Endothelial cell of umbilical vein (primary cell): ENCODE results near the gene PALD1. TPM values are rescaled to one million over a fixed set of nuclear protein-coding genes. Genes with fewer than 3 reads are reported as not detected.

ENCODE experiments used
- BruUV-seq: library from RNA; stranded (reverse); fragments of 400-500 nt; replicated peaks from 2 replicates; lab custom pipeline; 2021; lab: Mats Ljungman, UMichigan
- CTCF ChIA-PET: fragments of 300-600, 350-600 bp; sonication (Branson Sonifier 250); formaldehyde crosslinking; loops from one replicate; lab custom pipeline; 2021; ENCODE audit warnings: antibody characterized with exemption, inconsistent platforms; lab: Charles Lee
- POLR2A ChIA-PET: fragments of 300-600, 350-600 bp; sonication (Branson Sonifier 250); formaldehyde crosslinking; loops from one replicate; lab custom pipeline; 2021; ENCODE audit warnings: antibody characterized with exemption, inconsistent platforms; lab: Charles Lee
- DNase-seq: peaks from one replicate; pipeline ENCODE4 v3.0.0-alpha.2; 2011; ENCODE audit warnings: low read depth, low spot score
- FAIRE-seq: peaks from 2 replicates; lab custom pipeline; 2011; peaks lifted over from hg19 to GRCh38; lab: Jason Lieb, UNC
- H2AFZ ChIP-seq: 2 replicates; pipeline ENCODE4 v1.6.0; 2012; ENCODE audit warnings: low read depth, low read length, control low read depth, inconsistent platforms
- H3K27ac ChIP-seq: 2 replicates; pipeline ENCODE4 v1.5.1; 2011; ENCODE audit warnings: low read depth, mild to moderate bottlenecking, control low read depth, low read length, moderate library complexity; ENCODE audit not compliant: insufficient read depth
- H3K27me3 ChIP-seq, 2 experiments: 2 replicates each; pipeline versions ENCODE4 v1.6.0 to v1.6.1; 2011; ENCODE audit warnings: low read length in 2 of 2, mixed read lengths in 1 of 2; ENCODE audit not compliant: control insufficient read depth in 2 of 2, insufficient read depth in 2 of 2
- H3K36me3 ChIP-seq, 2 experiments: 2 replicates in 1 of 2; 3 replicates in 1 of 2; pipeline ENCODE4 v1.5.1; 2011; ENCODE audit warnings: low read length in 2 of 2, mild to moderate bottlenecking in 1 of 2, moderate library complexity in 1 of 2; ENCODE audit not compliant: control insufficient read depth in 2 of 2, insufficient read depth in 2 of 2; ENCODE audit errors: extremely low read depth in 1 of 2
- H3K4me1 ChIP-seq: 3 replicates; pipeline ENCODE4 v1.5.1; 2011; ENCODE audit warnings: mild to moderate bottlenecking, low read length; ENCODE audit not compliant: control insufficient read depth, insufficient read depth; ENCODE audit errors: extremely low read depth
- H3K4me2 ChIP-seq: 2 replicates; pipeline ENCODE4 v1.6.1; 2011; ENCODE audit warnings: low read length, control low read depth, mixed read lengths; ENCODE audit not compliant: insufficient read depth
- H3K4me3 ChIP-seq, 3 experiments: fragments of 200-600 bp in 1 of 3; sonication (generic), shearing (Covaris generic) in 1 of 3; replicated peaks in 1 of 3; 2 replicates each; pipeline ENCODE4 v1.5.1; 2011 to 2016; ENCODE audit warnings: control low read depth in 3 of 3, low read length in 3 of 3, mild to moderate bottlenecking in 2 of 3, inconsistent platforms in 1 of 3, low read depth in 1 of 3, moderate library complexity in 1 of 3; ENCODE audit not compliant: insufficient read depth in 1 of 3
- H3K79me2 ChIP-seq: 2 replicates; pipeline ENCODE4 v1.6.0; 2012; ENCODE audit warnings: low read length, inconsistent platforms; ENCODE audit not compliant: control insufficient read depth, insufficient read depth
- H3K9ac ChIP-seq: replicated peaks from 2 replicates; pipeline ENCODE3; 2011; ENCODE audit warnings: low read length, control low read depth; ENCODE audit not compliant: insufficient read depth; ENCODE audit errors: extremely low read depth
- H3K9me1 ChIP-seq: replicated peaks from 3 replicates; pipeline ENCODE4 v1.6.0; 2011; ENCODE audit warnings: mild to moderate bottlenecking, low read length; ENCODE audit not compliant: control insufficient read depth, insufficient read depth; ENCODE audit errors: extremely low read depth
- H3K9me3 ChIP-seq: replicated peaks from 2 replicates; pipeline ENCODE4 v1.5.1; 2012; ENCODE audit warnings: low read length, inconsistent platforms; ENCODE audit not compliant: control insufficient read depth, insufficient read depth
- H4K20me1 ChIP-seq: replicated peaks from 2 replicates; pipeline ENCODE3; 2011; ENCODE audit warnings: mild to moderate bottlenecking, low read length; ENCODE audit not compliant: control insufficient read depth, insufficient read depth; ENCODE audit errors: extremely low read depth
- CTCF ChIP-seq, 2 donors: IDR thresholded peaks; 1 replicate in 1 of 2; 2 replicates in 1 of 2; pipeline ENCODE4 v1.5.1; 2011; ENCODE audit warnings: low read length in 2 of 2, mild to moderate bottlenecking in 2 of 2, moderate library complexity in 2 of 2, control low read depth in 1 of 2, inconsistent platforms in 1 of 2, low read depth in 1 of 2; ENCODE audit not compliant: insufficient read depth in 1 of 2; ENCODE audit errors: extremely low read depth in 1 of 2
- EZH2 ChIP-seq: IDR thresholded peaks from 2 replicates; pipeline ENCODE4 v1.6.1; 2012; ENCODE audit warnings: borderline replicate concordance, low read depth, mild to moderate bottlenecking, moderate library complexity, low read length, inconsistent platforms; ENCODE audit not compliant: severe bottlenecking
- FOS ChIP-seq: IDR thresholded peaks from 2 replicates; pipeline ENCODE4 v1.6.1; 2011; ENCODE audit warnings: mild to moderate bottlenecking, low read length, moderate library complexity, borderline replicate concordance; ENCODE audit not compliant: insufficient read depth
- GATA2 ChIP-seq: IDR thresholded peaks from 2 replicates; pipeline ENCODE4 v1.7.0; 2011; ENCODE audit warnings: low read depth, mild to moderate bottlenecking, moderate library complexity, mixed read lengths, low read length; ENCODE audit not compliant: insufficient read length, insufficient read depth
- JUN ChIP-seq: IDR thresholded peaks from 2 replicates; pipeline ENCODE4 v1.6.1; 2011; ENCODE audit warnings: borderline replicate concordance, low read depth; ENCODE audit not compliant: insufficient read length, insufficient read depth
- MAX ChIP-seq: IDR thresholded peaks from 2 replicates; pipeline ENCODE4 v1.6.1; 2011; ENCODE audit not compliant: insufficient read depth, insufficient read length
- MYC ChIP-seq: IDR thresholded peaks from one replicate; pipeline ENCODE4 v1.6.1; 2011; ENCODE audit warnings: mild to moderate bottlenecking, low read depth, low read length
- POLR2A ChIP-seq: IDR thresholded peaks from 2 replicates; pipeline ENCODE4 v1.6.1; 2012; ENCODE audit warnings: low read depth, mild to moderate bottlenecking, control low read depth, low read length
- POLR2AphosphoS5 ChIP-seq: IDR thresholded peaks from 2 replicates; pipeline ENCODE4 v1.6.1; 2012; ENCODE audit warnings: low read depth, mild to moderate bottlenecking, control low read depth, low read length, moderate library complexity; ENCODE audit not compliant: insufficient read depth
- dilution Hi-C: fragments of 300-500 bp; cut with MboI; formaldehyde crosslinking; loops from one replicate; pipeline ENCODE4 v1.15.0; 2019; ENCODE audit warnings: low sequenced_read_pairs; ENCODE audit not compliant: extremely low pct_ligation_motif_present
- intact Hi-C: fragments of 100-400 bp; cut with micrococcal nuclease; formaldehyde crosslinking; loops from one replicate; pipeline ENCODE4 v1.10.0; 2022
- polyA plus RNA-seq, 4 experiments: library from polyadenylated mRNA; depleted of rRNA in 3 of 4; stranded (reverse) in 3 of 4; unstranded in 1 of 4; fragments of >200 nt; gene quantifications; 2 replicates each; pipeline versions ENCODE4 v1.2.1 to v1.2.3, GENCODE V29; 2011 to 2012; ENCODE audit warnings: missing spikeins in 1 of 4
- total RNA-seq: library from RNA; stranded (reverse); gene quantifications from 2 replicates; pipeline ENCODE4 v1.2.3, GENCODE V29; 2021

Gene PALD1
- total and polyA plus RNA-seq, 2 donors (not counting 3 experiments of a cell fraction or from before 2014, with no cell fraction given), result 16.6 to 73.3 TPM

- TF ChIP-seq POLR2AphosphoS5 (no peak), GATA2 (no peak), EZH2 (no peak), FOS (no peak), MYC (no peak), JUN (no peak), POLR2A (no peak), MAX (no peak), CTCF (IDR thresholded peaks at IDR 0.05; ENCODE audit: extremely low read depth in 1 of 2, insufficient read depth in 1 of 2, low read depth in 1 of 2, low read length in 2 of 2) (no peak)
- no peak overlapping the region for H3K4me3 ChIP-seq
- no peak overlapping the region for H3K4me2 ChIP-seq
- ChIA-PET CTCF (interaction anchor here (12.4 kb wide), 1 partner anchor 74 kb away, joined by 196 read pairs; no protein-coding TSS in a partner anchor), POLR2A (no interaction called here)
- intact Hi-C loops, result no loop called here
- H3K9me1 ChIP-seq, result no peaks in the 10 kb centered on the region
- H3K79me2 ChIP-seq, result no peaks in the 10 kb centered on the region
- H3K4me1 ChIP-seq, result peaks cover 3% of the 10 kb centered on the region
- peaks cover 2 to 6% of the 10 kb centered on the region in 2 experiments for H3K36me3 ChIP-seq
- DNase-seq (no peak), FAIRE-seq (no peak)
- no peaks in the 10 kb centered on the region for H3K9me3 ChIP-seq
- dilution Hi-C loops, result no loop called here
- H2AFZ ChIP-seq, result no peak overlapping the region
- no peak overlapping the region for H3K9ac ChIP-seq
- no peaks in the 10 kb centered on the region for H4K20me1 ChIP-seq
- no TSS peak for BruUV-seq
- H3K27me3 ChIP-seq, result no peaks in the 10 kb centered on the region
- H3K27ac ChIP-seq, result no peak overlapping the region
These were observed 56.9 kb downstream of the PALD1 start for GRCh38 chr10:70535451-70535850.
